AML-193 (cell line): ENCODE measurements around the gene PERP.
"Not testable (repeated sequence)": the region's sequence is repeated elsewhere in the genome, so short reads cannot be mapped to it uniquely, and the experiment has no call there.

Experiments
- DNase-seq, 2 experiments: peaks; one replicate each; lab custom pipeline; 2025; lab: John Stamatoyannopoulos, UW

PERP gene

DNA sequence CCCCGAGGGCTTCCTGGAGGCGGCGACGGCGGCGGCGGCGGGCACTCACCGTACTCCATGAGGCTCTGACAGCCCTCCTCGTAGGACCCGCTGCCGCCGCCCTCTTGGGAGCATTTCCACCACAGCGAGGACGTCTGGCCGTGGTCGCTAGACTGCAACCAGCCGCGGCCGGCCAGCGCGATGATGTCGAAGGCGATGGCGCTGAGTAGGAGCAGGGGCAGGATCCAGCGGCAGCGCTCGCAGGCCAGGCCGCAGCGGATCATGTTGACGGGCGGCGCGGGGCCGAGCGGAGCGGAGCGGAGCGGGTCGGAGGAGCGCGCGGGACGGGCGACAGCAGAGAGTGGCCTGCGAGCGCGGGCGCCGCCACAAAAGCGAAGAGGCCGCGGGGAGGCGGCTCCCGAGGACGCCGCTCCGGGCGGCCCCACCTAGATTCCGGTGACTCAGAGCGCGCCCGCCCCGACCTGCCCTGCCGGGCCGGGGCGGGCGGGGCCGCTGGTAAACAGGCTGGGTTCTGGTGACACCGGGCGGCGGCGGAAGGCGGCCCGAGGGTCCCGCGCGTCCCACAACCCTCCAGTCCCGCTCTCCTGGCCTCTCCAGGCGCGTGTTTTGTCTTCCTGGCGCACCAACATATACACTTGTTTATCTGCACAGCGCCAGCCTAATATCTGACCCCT, at the start of gene PERP:
TSS of gene PERP (minus strand) at position 342 of the 674 bp plus-strand sequence. CDS start at position 263, 79 bp downstream.
- DNase-seq = no peak

DNA sequence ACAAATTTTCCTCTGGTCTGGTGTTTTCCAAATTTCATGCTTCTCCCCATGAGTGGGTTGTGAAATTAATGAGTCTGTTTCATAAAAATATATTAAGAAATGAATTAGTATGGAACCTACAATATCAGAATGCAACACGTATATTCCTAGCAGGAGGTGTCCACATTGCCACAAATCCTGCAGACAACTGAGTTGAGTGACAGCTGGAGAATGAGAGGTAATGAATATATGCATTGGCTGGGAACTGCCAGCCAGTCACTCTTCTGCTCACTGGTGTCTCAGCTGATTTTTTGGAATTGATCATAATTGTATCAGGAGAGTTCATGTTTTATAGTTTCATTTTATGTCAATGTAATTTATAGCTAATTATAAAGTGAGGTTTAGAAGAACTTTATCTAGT, 48.2 kb upstream of the PERP start:
- DNase-seq = no peak

DNA sequence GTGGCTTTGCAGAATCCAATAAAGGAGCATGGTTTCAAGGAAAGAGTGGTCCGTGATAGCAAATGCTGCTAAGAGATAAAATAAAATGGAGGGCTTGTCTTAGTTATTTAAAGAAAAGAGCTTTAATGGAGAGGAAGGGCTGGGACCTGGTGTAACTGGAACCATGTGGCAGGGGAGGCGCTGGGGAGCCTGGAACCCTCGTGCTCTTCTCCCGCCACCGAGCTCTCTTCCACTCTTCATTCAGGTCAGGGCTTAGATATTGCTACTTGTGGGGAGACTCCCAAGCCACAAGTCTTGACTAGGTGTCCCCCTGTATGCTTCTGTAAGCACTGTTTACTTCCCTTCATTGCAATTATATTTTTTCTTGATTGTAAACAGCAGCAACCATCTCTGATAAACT, 39.3 kb upstream of the PERP start:
- no peak for DNase-seq

DNA sequence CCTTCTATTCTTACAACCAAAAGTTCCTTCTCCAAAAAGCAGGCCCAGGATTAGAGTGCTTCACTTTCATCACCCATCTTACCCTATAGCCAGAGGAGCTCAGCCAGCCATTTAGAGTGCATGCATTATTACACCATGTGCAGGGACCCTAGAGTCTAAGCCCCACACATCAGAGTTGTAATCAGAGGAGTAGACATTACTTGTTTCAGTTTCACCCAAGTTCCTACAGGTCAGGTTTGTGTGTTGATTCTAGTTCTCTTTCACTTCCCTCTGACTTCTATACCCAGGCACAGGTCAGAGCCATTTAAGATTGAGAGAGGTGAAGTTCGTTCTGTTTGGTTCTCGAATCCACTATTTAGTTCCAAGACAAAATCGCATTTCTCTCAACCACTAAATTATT, 38.2 kb upstream of the PERP start:
- no peak for DNase-seq

- DNase-seq = no peak
These were observed 35.6 kb upstream of the PERP start for GRCh38 chr6:138142806-138143205.

GRCh38 chr6:138129190-138129589, 22.0 kb upstream of the PERP start:
- no peak for DNase-seq

DNA sequence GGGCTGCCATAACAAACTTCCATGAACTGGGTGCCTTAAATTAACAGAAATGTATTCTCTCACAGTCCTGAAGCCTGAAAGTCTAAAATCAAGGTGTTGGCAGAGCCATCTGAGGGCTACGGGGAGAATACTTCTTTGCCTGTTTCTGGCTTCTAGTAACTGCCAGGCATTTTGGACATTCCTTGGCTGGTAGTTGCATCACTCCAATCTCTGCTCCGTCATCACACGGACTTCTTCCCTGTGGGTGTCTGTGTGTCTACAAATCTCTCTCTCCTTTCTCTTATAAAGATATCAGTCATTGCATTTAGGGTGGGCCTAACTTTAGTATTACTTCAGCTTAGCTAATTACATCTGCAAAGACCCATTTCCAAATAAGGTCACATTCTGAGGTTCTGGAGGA, 20.9 kb upstream of the PERP start:
- DNase-seq = no peak

DNA sequence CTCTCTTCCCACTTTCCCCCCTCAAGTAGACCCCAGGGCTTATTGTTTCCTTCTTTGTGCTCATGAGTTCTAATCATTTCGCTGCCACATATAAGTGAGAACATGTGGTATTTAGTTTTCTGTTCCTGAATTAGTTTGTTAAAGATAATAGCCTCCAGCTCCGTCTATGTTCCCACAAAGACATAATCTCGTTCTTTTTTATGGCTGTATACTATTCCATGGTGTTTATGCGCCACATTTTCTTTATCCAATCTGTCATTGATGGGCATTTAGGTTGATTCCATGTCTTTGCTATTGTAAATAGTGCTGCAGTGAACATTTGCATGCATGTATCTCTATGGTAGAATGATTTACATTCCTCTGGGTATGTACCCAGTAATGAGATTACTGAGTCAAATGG, 16.9 kb upstream of the PERP start:
- no peak for DNase-seq

DNA sequence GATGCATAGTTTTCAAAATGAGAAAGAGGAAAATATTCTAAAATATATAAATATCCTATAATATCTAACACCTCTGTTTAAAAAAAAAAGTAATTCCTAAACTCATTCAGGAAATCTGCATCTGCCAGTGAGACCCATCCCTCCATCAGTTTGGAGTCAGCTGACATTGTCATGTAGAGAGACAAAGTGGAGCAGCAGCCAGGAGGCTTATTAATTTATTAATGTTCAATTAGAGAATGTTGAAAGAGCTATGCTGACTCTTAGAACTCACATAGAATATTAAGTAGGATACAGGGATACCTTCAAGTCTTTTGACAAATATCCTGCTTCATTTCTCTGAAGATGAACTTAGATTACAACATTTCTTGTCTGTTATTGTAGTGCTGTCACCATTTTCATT, 12.8 kb upstream of the PERP start:
- DNase-seq = no peak

DNA sequence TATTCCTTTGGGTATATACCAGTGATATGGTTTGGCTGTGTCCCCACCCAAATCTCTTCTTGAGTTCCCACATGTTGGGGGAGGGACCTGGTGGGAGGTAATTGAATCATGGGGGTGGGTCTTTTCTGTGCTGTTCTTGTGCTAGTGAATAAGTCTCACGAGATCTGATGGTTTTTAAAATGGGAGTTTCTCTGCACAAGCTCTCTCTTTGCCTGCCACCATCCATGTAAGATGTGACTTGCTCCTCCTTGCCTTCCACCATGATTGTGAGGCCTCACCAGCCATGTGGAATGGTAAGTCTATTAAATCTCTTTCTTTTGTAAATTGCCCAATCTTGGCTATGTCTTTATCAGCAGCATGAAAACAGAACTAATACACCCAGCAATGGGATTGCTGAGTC, 12.0 kb upstream of the PERP start:
- DNase-seq = not testable (repeated sequence)

GRCh38 chr6:138117376-138117914, 10.2 kb upstream of the PERP start:
- DNase-seq = no peak

DNA sequence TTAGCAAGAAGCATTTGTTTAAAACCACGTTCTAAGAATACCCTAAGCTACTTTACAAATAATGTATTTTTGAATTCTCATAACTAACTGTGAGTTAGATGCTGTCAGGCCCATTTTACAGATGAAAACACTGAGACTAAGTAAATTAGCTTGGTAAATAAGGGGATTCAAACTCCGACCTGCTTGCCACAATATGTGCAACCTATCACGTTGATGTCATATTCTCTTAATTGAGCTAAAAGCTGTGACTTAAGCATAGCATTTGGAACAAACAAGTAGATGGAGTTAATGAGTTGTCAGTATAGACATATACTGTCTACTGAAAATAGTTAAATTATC, 9.4 kb upstream of the PERP start:
- DNase-seq = no peak

DNA sequence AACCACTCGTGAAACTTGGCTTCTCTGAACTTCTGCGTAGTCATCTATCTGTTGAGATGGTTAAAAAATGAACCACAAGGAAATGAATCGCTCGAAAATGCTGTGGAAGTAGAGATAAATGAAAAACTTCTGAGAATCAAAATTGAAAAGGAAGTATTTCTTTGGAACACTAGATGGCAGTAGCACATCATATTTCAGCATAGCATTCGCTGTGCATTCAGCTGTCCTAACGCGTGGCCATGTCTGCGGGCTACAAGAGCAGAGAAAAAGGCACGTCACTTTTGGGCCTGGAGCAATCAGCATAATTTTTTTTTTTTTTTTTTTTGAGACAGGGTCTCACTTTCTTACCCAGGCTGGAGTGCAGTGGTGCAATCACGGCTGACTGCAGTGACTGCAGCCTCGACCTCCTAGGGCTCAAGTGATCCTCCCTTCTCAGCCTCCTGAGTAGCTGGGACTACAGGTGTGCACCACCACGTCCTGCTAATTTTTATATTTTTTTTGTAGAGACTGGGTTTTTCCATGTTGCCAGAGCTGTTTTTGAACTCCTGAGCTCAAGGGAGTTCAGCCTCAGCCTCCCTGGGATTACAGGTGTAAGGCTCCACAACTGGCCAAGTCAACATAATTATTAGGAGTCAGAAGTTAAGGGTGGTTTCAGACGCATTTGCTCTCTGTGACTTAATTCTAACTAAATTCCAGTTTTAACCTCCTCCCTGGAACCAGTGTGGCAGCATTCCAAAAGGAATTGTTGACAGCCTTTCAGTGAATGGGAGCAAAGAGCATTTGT, 8.8 kb upstream of the PERP start:
- DNase-seq = peak; percentile 72 to 80

DNA sequence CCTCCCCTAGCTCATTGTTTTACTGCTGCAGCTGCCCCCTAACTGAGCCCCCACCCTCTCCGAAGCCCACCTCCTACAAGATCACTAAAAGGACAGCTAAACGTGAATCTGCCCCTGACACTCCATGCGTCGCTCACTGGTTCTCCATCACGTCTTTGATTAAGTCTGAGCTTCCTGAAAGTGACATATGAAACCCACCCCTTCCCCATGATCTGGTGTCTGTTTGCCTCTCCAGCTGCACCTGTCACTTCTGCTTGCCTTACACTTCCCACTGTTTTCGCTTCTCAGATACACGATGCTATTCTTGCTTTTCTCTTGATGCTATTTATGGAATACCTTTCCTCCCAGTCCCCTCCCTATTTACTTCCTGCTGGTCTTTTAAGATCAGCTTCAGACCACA, 8.0 kb upstream of the PERP start:
- no peak for DNase-seq

GRCh38 chr6:138113588-138114210, 6.5 kb upstream of the PERP start:
- no peak for DNase-seq

DNA sequence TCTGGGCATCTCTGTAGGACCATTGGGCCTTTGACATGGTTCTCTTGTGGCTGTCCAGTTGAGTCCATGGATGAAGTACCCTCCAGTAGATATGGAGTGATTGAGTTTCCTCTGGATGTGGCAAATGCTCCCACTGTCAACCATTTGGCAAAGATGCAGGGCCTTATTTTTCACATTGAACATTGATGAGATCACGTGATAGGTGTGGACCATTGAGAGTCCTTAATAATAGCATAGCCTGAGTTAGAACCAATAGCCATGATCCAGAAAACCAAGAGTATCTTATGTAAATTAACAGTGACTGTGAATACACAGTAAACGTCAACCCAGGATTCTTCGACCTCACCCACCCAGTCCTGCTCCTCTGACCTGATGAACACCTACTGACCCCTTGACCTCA, 3.0 kb upstream of the PERP start:
- no peak for DNase-seq

DNA sequence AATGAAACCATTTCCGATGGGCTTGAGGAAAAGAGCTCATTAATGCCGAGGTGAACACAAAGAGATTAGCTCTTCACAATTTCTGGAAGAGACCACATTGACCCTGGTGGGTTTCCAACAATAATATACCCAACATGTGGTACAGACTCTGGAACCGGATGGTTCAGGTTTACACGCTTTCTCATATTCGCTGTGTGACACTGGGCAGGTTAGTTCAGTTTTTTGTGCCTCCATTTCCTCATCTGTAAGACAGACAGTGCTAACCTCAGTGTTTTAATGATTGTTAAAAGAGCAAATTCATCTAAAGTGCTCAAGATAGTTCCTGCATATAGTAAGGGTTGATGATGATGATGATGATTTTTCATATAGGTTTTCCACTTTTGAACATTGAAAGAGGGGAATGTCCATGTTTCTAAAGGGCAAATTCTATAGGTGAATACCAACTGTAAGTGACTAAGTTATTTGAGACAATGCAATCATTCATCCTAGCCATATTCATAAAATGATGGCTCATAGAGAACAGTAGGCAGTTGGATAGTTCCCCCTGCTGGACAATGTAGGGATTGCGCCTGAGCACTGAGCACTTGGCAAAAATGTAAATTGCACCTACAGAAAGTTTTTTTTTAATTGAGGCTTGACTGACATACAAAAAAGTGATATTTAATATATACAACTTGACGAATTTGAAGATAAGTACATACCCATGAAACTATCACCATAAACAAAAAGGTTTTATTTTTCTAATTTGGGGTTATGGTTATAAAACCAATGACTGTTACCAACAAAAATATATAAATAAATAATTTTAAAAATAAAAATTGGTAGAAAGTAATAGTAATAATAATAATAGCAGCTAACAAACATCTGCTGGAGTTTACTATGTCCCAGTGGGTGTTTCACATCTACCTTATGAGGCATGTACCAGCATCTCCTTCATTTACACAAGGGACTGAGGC, 2.1 kb upstream of the PERP start:
- DNase-seq = peak; percentile 63 to 74

- no peak for DNase-seq
These were observed 753 bp upstream of the PERP start for GRCh38 chr6:138107752-138108592.

- no peak for DNase-seq
These were observed 548 bp downstream of the PERP start for GRCh38 chr6:138106665-138107077.

DNA sequence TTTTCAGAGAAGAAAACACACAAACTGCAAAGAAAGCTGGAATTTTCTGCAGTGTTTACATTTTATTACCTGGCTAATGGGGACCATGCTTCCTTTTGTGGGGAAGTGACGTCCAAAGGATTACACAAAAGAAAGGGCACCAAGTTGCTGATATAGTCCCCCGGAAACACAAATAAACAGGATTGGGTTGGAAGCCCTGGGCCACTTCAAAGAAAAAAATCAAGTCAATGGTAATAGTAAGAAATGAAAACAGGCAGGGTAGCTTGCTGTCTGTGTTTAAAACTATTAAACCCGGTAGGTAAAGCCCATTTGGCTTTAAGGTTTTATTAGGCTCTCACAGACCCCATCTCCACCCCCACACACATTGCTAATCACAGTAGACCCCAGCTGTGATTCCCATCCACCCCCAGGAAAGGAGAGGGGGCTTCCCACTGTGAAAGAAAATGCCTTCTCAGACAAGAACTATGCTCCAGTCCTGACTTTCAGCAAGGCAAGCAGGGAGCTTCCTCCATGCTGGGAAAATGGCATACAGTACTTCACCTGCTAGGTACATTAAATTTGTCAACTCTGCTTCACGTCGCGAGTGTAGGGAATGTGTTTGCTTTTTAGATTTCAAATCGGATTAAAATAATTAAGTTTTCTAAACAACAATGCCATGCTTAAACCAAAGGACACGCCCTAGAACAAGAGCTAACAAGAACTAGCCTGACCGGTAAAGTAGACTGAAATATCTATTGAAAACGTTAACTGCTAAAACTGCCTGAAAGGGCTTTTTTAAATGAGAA, 1.1 kb downstream of the PERP start:
- DNase-seq = no peak
